Measurements from ENCODE around the gene SNTB2. TPM values are rescaled to one million over a fixed set of nuclear protein-coding genes. Genes with fewer than 3 reads are reported as not detected.

The SNTB2 gene
- total RNA-seq, 1 donor from 2014 or later: 44.6 TPM

- H3K9me3 ChIP-seq: no peaks in the 10 kb centered on the region
- no peaks in the 10 kb centered on the region for H3K27me3 ChIP-seq
- intact Hi-C loops (cut with DNase I): no loop called here
- TF ChIP-seq CTCF (IDR thresholded peaks at IDR 0.05): peak; percentile 83
- H3K27ac ChIP-seq: peak within 1 kb of the TSS; percentile 85
- peak; percentile 95 for DNase-seq
- peak within 1 kb of the TSS; percentile 86 for H3K4me3 ChIP-seq
- peaks cover 26% of the 10 kb centered on the region for H3K4me1 ChIP-seq
- ATAC-seq: peak; percentile 99
- peaks cover 58% of the 10 kb centered on the region for H3K36me3 ChIP-seq
Measured at GRCh38 chr16:69339289-69340094, 152.5 kb downstream of the SNTB2 start, which contains the start of the genes COG8 and NIP7. Gene COG8, minus strand, starts transcription at chr16:69339564. Its CDS starts 12 bp downstream, at chr16:69339552. Gene NIP7, plus strand, starts transcription at chr16:69339772. Its CDS starts 58 bp downstream, at chr16:69339830.

- H3K36me3 ChIP-seq: peaks cover 52% of the 10 kb centered on the region
- peak overlapping the region; percentile 85 for H3K27ac ChIP-seq
- no peak for DNase-seq
- intact Hi-C loops (cut with DNase I): no loop called here
- ATAC-seq: no peak
- peak overlapping the region; percentile 86 for H3K4me3 ChIP-seq
- H3K9me3 ChIP-seq: no peaks in the 10 kb centered on the region
- TF ChIP-seq CTCF (IDR thresholded peaks at IDR 0.05): no peak
- H3K4me1 ChIP-seq: peaks cover 26% of the 10 kb centered on the region
- no peaks in the 10 kb centered on the region for H3K27me3 ChIP-seq
Measured at GRCh38 chr16:69340095-69340644, 153.2 kb downstream of the SNTB2 start.

- intact Hi-C loops (cut with DNase I): no loop called here
- ATAC-seq (no peak), DNase-seq (no peak)
- Histone ChIP-seq H3K27ac (no peak overlapping the region), H3K27me3 (no peaks in the 10 kb centered on the region), H3K36me3 (peaks cover 36% of the 10 kb centered on the region), H3K9me3 (no peaks in the 10 kb centered on the region), H3K4me3 (no peak overlapping the region), H3K4me1 (peaks cover 10% of the 10 kb centered on the region)
- no peak for TF ChIP-seq CTCF (IDR thresholded peaks at IDR 0.05)
Measured at GRCh38 chr16:69344171-69344570, 157.2 kb downstream of the SNTB2 start.

GRCh38 chr16:69345923-69346322 lies 159.0 kb downstream of the SNTB2 start:
- intact Hi-C loops (cut with DNase I): no loop called here
- no peak overlapping the region for H3K27ac ChIP-seq
- H3K4me1 ChIP-seq: peaks cover 3% of the 10 kb centered on the region
- no peaks in the 10 kb centered on the region for H3K9me3 ChIP-seq
- ATAC-seq (no peak), DNase-seq (no peak)
- H3K4me3 ChIP-seq: no peak overlapping the region
- TF ChIP-seq CTCF (IDR thresholded peaks at IDR 0.05): no peak
- no peaks in the 10 kb centered on the region for H3K27me3 ChIP-seq
- peaks cover 48% of the 10 kb centered on the region for H3K36me3 ChIP-seq

- no peak for TF ChIP-seq CTCF (IDR thresholded peaks at IDR 0.05)
- no peaks in the 10 kb centered on the region for H3K4me1 ChIP-seq
- no peaks in the 10 kb centered on the region for H3K27me3 ChIP-seq
- H3K4me3 ChIP-seq: no peak overlapping the region
- intact Hi-C loops (cut with DNase I): no loop called here
- no peak for DNase-seq
- peaks cover 42% of the 10 kb centered on the region for H3K36me3 ChIP-seq
- H3K27ac ChIP-seq: no peak overlapping the region
- H3K9me3 ChIP-seq: no peaks in the 10 kb centered on the region
- no peak for ATAC-seq
Measured at GRCh38 chr16:69346683-69347082, 159.7 kb downstream of the SNTB2 start.

Data from upper lobe of right lung (tissue), 1 donor.